AG04450 (cell line): Measurements from ENCODE around the gene ADGRA1. TPM values are rescaled to one million over a fixed set of nuclear protein-coding genes. Genes with fewer than 3 reads are reported as not detected.

ENCODE experiments used
- CTCF ChIA-PET: fragments of 300-600, 350-600 bp; formaldehyde crosslinking; extraction: SDS; loops from one replicate; lab custom pipeline; 2022; ENCODE audit warnings: antibody characterized with exemption, inconsistent platforms; lab: Charles Lee
- POLR2A ChIA-PET: fragments of 350-600 bp; formaldehyde crosslinking; extraction: SDS; loops from one replicate; lab custom pipeline; 2021; ENCODE audit warnings: antibody characterized with exemption, inconsistent platforms; lab: Yijun Ruan, JAX
- DNase-seq: peaks from one replicate; pipeline ENCODE4 v3.0.0-alpha.2; 2011; ENCODE audit warnings: low read depth, low spot score
- H3K27ac ChIP-seq: one replicate; pipeline ENCODE4 v1.5.1; 2012; ENCODE audit warnings: low read depth, low read length, control low read depth
- H3K27me3 ChIP-seq: one replicate; pipeline ENCODE4 v1.6.0; 2012; ENCODE audit warnings: low read length; ENCODE audit not compliant: control insufficient read depth, insufficient read depth
- H3K4me3 ChIP-seq: 2 replicates; pipeline ENCODE4 v1.5.1; 2011; ENCODE audit warnings: mild to moderate bottlenecking, low read depth, low read length, control low read depth
- H3K9me3 ChIP-seq: 2 replicates; pipeline ENCODE4 v1.5.1; 2012; ENCODE audit warnings: low read length; ENCODE audit not compliant: control insufficient read depth, insufficient read depth
- polyA plus RNA-seq: library from polyadenylated mRNA; depleted of rRNA; stranded (reverse); fragments of >200 nt; gene quantifications from 2 replicates; pipeline ENCODE4 v1.2.3, GENCODE V29; 2011
- TF ChIP-seq, protein P1 (sequence below): IDR thresholded peaks from 2 replicates; pipeline ENCODE4 v1.5.1; 2011; ENCODE audit warnings: low read depth, low read length, control low read depth, inconsistent platforms

ADGRA1 gene
- polyA plus RNA-seq, 1 experiment, result not detected

DNA sequence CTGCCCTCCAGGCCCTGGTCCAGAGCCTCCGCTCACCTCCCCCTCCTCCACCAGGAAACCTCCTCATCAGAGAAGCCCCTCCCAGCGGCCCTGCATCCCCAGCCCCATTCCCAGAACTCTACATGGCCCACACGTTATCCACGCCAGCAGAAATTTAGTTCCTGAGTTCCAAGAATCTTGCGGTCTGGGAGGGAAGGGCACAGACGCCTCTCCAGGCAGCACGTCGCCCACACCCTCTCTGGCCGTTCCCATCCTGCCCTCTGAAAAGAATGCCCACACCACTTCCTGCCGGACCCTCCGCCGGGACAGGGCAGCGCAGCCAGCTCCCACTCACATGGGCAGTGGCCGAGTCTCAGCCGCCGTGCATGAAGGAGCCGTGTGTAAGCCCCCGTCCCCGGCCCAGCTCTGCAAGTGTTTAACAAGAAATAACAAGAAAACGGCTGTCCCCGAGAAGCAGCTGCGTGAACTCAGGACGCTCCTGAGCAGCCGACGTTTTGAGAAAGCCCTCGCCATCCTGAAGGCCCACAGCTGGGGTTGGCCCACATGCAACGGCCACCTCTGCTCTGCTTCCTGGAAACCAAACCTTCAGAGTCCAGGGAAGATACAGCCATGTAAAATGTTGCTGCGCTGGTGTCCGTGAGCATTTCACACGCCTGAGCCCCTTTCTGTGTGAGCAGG lies 17.4 kb downstream of the ADGRA1 start:
- Histone ChIP-seq H3K27me3 (peaks cover 4% of the 10 kb centered on the region), H3K9me3 (peaks cover 53% of the 10 kb centered on the region), H3K4me3 (no peak overlapping the region), H3K27ac (no peak overlapping the region)
- TF ChIP-seq, protein P1, sequence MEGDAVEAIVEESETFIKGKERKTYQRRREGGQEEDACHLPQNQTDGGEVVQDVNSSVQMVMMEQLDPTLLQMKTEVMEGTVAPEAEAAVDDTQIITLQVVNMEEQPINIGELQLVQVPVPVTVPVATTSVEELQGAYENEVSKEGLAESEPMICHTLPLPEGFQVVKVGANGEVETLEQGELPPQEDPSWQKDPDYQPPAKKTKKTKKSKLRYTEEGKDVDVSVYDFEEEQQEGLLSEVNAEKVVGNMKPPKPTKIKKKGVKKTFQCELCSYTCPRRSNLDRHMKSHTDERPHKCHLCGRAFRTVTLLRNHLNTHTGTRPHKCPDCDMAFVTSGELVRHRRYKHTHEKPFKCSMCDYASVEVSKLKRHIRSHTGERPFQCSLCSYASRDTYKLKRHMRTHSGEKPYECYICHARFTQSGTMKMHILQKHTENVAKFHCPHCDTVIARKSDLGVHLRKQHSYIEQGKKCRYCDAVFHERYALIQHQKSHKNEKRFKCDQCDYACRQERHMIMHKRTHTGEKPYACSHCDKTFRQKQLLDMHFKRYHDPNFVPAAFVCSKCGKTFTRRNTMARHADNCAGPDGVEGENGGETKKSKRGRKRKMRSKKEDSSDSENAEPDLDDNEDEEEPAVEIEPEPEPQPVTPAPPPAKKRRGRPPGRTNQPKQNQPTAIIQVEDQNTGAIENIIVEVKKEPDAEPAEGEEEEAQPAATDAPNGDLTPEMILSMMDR, result no peak
- POLR2A ChIA-PET, result no interaction called here
- CTCF ChIA-PET, result no interaction called here
- DNase-seq, result no peak

DNA sequence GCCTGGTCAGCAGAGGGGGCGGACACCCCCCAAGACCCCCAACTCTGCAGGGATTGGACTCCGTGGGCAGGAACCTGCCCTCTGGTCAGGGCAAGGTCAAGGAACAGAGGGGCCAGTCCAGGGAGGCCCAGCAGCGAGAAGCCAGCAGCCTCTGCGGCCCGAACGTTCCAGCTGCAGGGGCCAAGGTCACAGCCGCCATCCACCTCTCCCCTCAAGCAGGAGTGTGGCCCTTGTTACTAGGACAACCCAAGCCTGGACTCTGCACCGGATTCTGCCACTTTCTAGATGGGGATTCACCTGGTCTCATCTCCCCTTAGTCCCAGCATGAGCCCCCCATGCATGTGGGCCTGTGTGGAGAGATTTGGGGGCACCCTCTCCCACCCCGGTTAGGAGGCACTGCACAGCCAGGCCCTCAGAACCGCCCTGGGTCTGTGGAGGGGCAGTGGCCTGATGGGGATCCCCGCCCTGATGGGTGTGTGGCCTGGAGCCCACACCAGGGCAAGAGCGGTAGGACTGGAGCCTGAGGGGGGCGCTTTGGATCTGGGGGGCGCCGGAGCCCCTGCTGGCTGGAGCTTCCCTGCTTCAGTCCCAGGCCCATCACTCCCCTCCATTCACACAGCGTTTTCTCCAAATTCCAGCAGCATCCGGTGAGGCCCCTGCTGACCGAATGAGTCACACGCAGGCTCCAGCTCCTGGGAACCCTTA lies 18.1 kb downstream of the ADGRA1 start:
- POLR2A ChIA-PET, result no interaction called here
- CTCF ChIA-PET, result no interaction called here
- no peak for DNase-seq
- H3K27ac ChIP-seq, result no peak overlapping the region
- peaks cover 59% of the 10 kb centered on the region for H3K9me3 ChIP-seq
- H3K27me3 ChIP-seq, result peaks cover 4% of the 10 kb centered on the region
- TF ChIP-seq, protein P1, result no peak
- no peak overlapping the region for H3K4me3 ChIP-seq

DNA sequence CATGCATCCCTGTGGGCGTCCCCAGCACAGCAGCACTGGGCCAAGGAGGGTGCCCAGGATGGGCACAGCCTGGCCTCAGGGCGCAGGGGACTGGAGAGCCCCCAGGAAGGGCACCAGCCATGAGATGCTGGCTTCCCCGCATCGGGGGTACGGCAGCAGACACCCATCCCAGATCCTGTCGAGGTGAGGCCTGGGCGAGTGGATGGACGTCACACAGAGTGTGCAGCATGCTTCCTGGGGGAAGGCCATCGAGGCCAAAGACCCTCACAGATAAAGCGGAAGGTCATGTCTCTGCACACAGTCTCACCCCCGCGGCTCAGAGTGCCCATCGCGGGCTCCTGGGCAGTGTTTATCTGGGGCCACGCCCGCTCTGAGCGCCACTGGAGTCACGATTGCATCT lies 18.8 kb downstream of the ADGRA1 start:
- POLR2A ChIA-PET, result no interaction called here
- peaks cover 66% of the 10 kb centered on the region for H3K9me3 ChIP-seq
- peaks cover 1% of the 10 kb centered on the region for H3K27me3 ChIP-seq
- H3K4me3 ChIP-seq, result no peak overlapping the region
- CTCF ChIA-PET, result no interaction called here
- TF ChIP-seq, protein P1, result no peak
- DNase-seq, result no peak
- no peak overlapping the region for H3K27ac ChIP-seq

- no peak overlapping the region for H3K4me3 ChIP-seq
- CTCF ChIA-PET, result no interaction called here
Observed at GRCh38 chr10:133107442-133107841, 19.7 kb downstream of the ADGRA1 start.

More at GRCh38 chr10:133107442-133107841, 19.7 kb downstream of the ADGRA1 start:
- POLR2A ChIA-PET, result no interaction called here
- TF ChIP-seq, protein P1, result no peak
- no peak for DNase-seq
- Histone ChIP-seq H3K27me3 (no peaks in the 10 kb centered on the region), H3K9me3 (peaks cover 75% of the 10 kb centered on the region), H3K27ac (no peak overlapping the region)
